B cell (primary cell): Measurements from ENCODE around the gene FBXO5. TPM values are rescaled to one million over a fixed set of nuclear protein-coding genes. Genes with fewer than 3 reads are reported as not detected.

Experiments used
- ATAC-seq: fragments of 200-7000 bp; cut with Tn5 transposase; one replicate; pipeline ENCODE4 v1.10.0; 2021; ENCODE audit warnings: low read depth, mild to moderate bottlenecking, moderate number of reproducible peaks, moderate library complexity
- CTCF ChIA-PET: fragments of 350-600 bp; sonication (Branson Sonifier 250); formaldehyde crosslinking; loops from one replicate; lab custom pipeline; 2021; ENCODE audit warnings: antibody characterized with exemption, inconsistent platforms; lab: Charles Lee
- POLR2A ChIA-PET: fragments of 350-600 bp; sonication (Branson Sonifier 250); formaldehyde crosslinking; loops from one replicate; lab custom pipeline; 2021; ENCODE audit warnings: antibody characterized with exemption; lab: Charles Lee
- DNase-seq: peaks from one replicate; pipeline ENCODE4 v3.0.0; 2013
- H2AFZ ChIP-seq: 2 replicates; pipeline ENCODE4 v1.6.1; 2012; ENCODE audit warnings: mild to moderate bottlenecking, low read depth, low read length; ENCODE audit not compliant: insufficient read depth, poor library complexity, severe bottlenecking
- H3K27ac ChIP-seq, 2 donors: 1 replicate in 1 of 2; 2 replicates in 1 of 2; pipeline ENCODE4 v1.5.1; 2012 to 2013; ENCODE audit warnings: low read length in 2 of 2, mild to moderate bottlenecking in 2 of 2, moderate library complexity in 1 of 2
- H3K27me3 ChIP-seq, 4 experiments: fragments of 200-600 bp in 1 of 4; sonication (generic) in 1 of 4; replicated peaks in 1 of 4; 1 replicate in 2 of 4; 2 replicates in 2 of 4; pipeline versions ENCODE4 v1.6.1 to v1.7.0; 2013 to 2016; ENCODE audit warnings: low read length in 3 of 4, mild to moderate bottlenecking in 2 of 4, mixed read lengths in 1 of 4, moderate library complexity in 1 of 4; ENCODE audit not compliant: insufficient read depth in 4 of 4, control insufficient read depth in 3 of 4; ENCODE audit errors: control extremely low read depth in 1 of 4
- H3K36me3 ChIP-seq, 2 experiments: replicated peaks in 1 of 2; 1 replicate in 1 of 2; 2 replicates in 1 of 2; pipeline versions ENCODE4 v1.6.1 to v1.7.1; 2013; ENCODE audit warnings: low read length in 1 of 2; ENCODE audit not compliant: insufficient read depth in 2 of 2, control insufficient read depth in 1 of 2; ENCODE audit errors: control extremely low read depth in 1 of 2, extremely low read depth in 1 of 2
- H3K4me1 ChIP-seq, 2 donors: fragments of 200-600 bp in 1 of 2; sonication (generic) in 1 of 2; 1 replicate in 1 of 2; 2 replicates in 1 of 2; pipeline versions ENCODE4 v1.5.1 to v1.6.1; 2013 to 2017; ENCODE audit warnings: low read length in 2 of 2; ENCODE audit not compliant: control insufficient read depth in 2 of 2, insufficient read depth in 2 of 2
- H3K4me2 ChIP-seq: replicated peaks from 2 replicates; pipeline ENCODE3; 2012; ENCODE audit warnings: mild to moderate bottlenecking, low read depth, low read length; ENCODE audit not compliant: poor library complexity, severe bottlenecking
- H3K4me3 ChIP-seq, 5 experiments: fragments of 200-600 bp in 1 of 5; sonication (generic) in 1 of 5; 1 replicate in 3 of 5; 2 replicates in 2 of 5; pipeline versions ENCODE4 v1.5.1 to v1.7.0; 2011 to 2016; ENCODE audit warnings: low read length in 4 of 5, mild to moderate bottlenecking in 4 of 5, low read depth in 2 of 5, control low read depth in 1 of 5, moderate library complexity in 1 of 5; ENCODE audit not compliant: insufficient read depth in 1 of 5; ENCODE audit errors: control extremely low read depth in 1 of 5, extremely low read depth in 1 of 5
- H3K79me2 ChIP-seq: fragments of 200-600 bp; sonication (generic); one replicate; pipeline ENCODE4 v1.6.0; 2016; ENCODE audit warnings: low read length; ENCODE audit not compliant: control insufficient read depth, insufficient read depth
- H3K9ac ChIP-seq: fragments of 200-600 bp; sonication (generic); 2 replicates; pipeline ENCODE4 v1.6.1; 2017; ENCODE audit warnings: mild to moderate bottlenecking, low read length, moderate library complexity
- H3K9me3 ChIP-seq, 3 donors: one replicate each; pipeline versions ENCODE4 v1.6.1 to v1.7.1; 2013; ENCODE audit warnings: low read length in 2 of 3; ENCODE audit not compliant: control insufficient read depth in 2 of 3, insufficient read depth in 1 of 3; ENCODE audit errors: control extremely low read depth in 1 of 3
- H4K20me1 ChIP-seq: 2 replicates; pipeline ENCODE4 v1.6.0; 2012; ENCODE audit warnings: mild to moderate bottlenecking, low read length; ENCODE audit not compliant: insufficient read depth, control insufficient read depth, poor library complexity, severe bottlenecking
- H3K27ac Mint-ChIP-seq: one replicate; pipeline ENCODE4 v1.8.0; 2021; ENCODE audit warnings: mixed read lengths
- H3K27me3 Mint-ChIP-seq: one replicate; pipeline ENCODE4 v1.8.0; 2021; ENCODE audit warnings: mixed read lengths
- H3K4me1 Mint-ChIP-seq: one replicate; pipeline ENCODE4 v1.8.0; 2021; ENCODE audit warnings: mixed read lengths
- H3K4me3 Mint-ChIP-seq: one replicate; pipeline ENCODE4 v1.8.0; 2021; ENCODE audit warnings: mixed read lengths
- H3K9me3 Mint-ChIP-seq: one replicate; pipeline ENCODE4 v1.8.0; 2022; ENCODE audit warnings: mixed read lengths; ENCODE audit not compliant: insufficient read depth
- EZH2 ChIP-seq: IDR thresholded peaks from 2 replicates; pipeline ENCODE4 v1.6.1; 2012; ENCODE audit warnings: borderline replicate concordance, low read depth, mild to moderate bottlenecking, moderate library complexity, low read length; ENCODE audit not compliant: insufficient read depth, poor library complexity, severe bottlenecking
- WGBS: methylation state at CpG from one replicate; pipeline ENCODE4 v1.1.5; 2013; ENCODE audit warnings: missing lambda C conversion rate; ENCODE audit not compliant: insufficient coverage; 5-methylcytosine and 5-hydroxymethylcytosine counted together
- intact Hi-C: fragments of 100-400 bp; cut with micrococcal nuclease; formaldehyde crosslinking; loops from one replicate; pipeline ENCODE4 v1.10.0; 2022
- polyA plus RNA-seq: library from polyadenylated mRNA; depleted of rRNA; stranded (reverse); fragments of >200 nt; gene quantifications from 2 replicates; pipeline ENCODE4 v1.2.3, GENCODE V29; 2012
- total RNA-seq, 2 donors: library from RNA; stranded (reverse); fragments of 120-200 nt in 1 of 2; gene quantifications; 1 replicate in 1 of 2; 2 replicates in 1 of 2; pipeline versions ENCODE4 v1.2.3 to v1.2.4, GENCODE V29; 2013 to 2022
- TF ChIP-seq, protein P1 (sequence below): fragments of 200-600 bp; IDR thresholded peaks from one replicate; pipeline ENCODE4 v1.8.0; 2022; ENCODE audit warnings: antibody characterized with exemption, mild to moderate bottlenecking

The FBXO5 gene
- total and polyA plus RNA-seq, 2 donors (not counting 1 experiment from before 2014, with no cell fraction given) = 3.9 to 14.6 TPM

DNA sequence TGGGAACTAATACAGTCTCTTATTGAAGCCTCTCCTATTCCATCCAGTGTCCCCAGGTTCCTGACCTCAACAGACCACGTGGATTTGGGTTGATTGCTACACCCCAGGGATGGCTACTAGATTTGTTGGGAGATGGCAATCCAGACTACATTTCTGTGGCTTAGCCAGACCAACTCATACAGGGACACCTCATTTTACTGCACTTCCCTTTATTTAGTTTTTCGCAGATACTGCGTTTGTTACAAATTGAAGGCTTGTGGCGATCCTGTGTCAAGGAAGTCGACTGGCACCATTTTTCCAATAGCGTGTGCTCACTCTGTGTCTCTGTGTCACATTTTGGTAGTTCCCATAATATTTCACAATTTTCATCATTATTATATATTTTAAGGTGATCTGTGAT, 30.0 kb upstream of the FBXO5 start:
- Histone ChIP-seq H3K4me3 (no peak overlapping the region), H3K27ac (no peak overlapping the region), H2AFZ (no peak overlapping the region), H3K79me2 (no peaks in the 10 kb centered on the region), H4K20me1 (no peaks in the 10 kb centered on the region), H3K4me1 (no peaks in the 10 kb centered on the region), H3K27me3 (no peaks in the 10 kb centered on the region), H3K9ac (no peak overlapping the region), H3K9me3 (no peaks in the 10 kb centered on the region), H3K36me3 (no peaks in the 10 kb centered on the region), H3K4me2 (no peak overlapping the region)
- Mint-ChIP-seq H3K4me1 (no peaks in the 10 kb centered on the region), H3K27ac (no peak overlapping the region), H3K4me3 (no peak overlapping the region), H3K27me3 (peaks cover 14% of the 10 kb centered on the region), H3K9me3 (no peaks in the 10 kb centered on the region)
- ChIA-PET CTCF (no interaction called here), POLR2A (no interaction called here)
- intact Hi-C loops = no loop called here
- DNase-seq (no peak), ATAC-seq (no peak)
- WGBS = 94% methylated on average over 3 of the region's 6 CpGs
- TF ChIP-seq EZH2 = no peak
- TF ChIP-seq, protein P1, sequence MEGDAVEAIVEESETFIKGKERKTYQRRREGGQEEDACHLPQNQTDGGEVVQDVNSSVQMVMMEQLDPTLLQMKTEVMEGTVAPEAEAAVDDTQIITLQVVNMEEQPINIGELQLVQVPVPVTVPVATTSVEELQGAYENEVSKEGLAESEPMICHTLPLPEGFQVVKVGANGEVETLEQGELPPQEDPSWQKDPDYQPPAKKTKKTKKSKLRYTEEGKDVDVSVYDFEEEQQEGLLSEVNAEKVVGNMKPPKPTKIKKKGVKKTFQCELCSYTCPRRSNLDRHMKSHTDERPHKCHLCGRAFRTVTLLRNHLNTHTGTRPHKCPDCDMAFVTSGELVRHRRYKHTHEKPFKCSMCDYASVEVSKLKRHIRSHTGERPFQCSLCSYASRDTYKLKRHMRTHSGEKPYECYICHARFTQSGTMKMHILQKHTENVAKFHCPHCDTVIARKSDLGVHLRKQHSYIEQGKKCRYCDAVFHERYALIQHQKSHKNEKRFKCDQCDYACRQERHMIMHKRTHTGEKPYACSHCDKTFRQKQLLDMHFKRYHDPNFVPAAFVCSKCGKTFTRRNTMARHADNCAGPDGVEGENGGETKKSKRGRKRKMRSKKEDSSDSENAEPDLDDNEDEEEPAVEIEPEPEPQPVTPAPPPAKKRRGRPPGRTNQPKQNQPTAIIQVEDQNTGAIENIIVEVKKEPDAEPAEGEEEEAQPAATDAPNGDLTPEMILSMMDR = no peak

DNA sequence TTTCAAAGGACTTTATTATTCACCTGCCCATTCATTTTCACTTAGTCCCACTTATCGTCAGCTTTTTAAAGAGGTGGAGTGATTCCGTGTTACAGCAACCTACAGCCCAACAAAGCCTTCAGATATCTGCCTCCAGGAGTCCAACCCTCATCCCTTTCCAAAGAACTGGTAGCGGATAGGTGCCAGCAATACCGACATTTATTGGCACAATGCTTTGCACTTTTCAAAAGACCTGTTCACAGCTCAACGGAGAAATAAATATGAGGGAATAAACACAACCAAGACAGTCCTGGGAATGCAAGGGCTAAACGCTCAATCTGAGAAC, 20.5 kb upstream of the FBXO5 start:
- H3K9me3 ChIP-seq = no peaks in the 10 kb centered on the region
- 0% methylated on average over 2 of the region's 6 CpGs for WGBS
- CTCF ChIA-PET = no interaction called here
- no peaks in the 10 kb centered on the region for H3K27me3 ChIP-seq
- TF ChIP-seq EZH2 = no peak
- TF ChIP-seq, protein P1 = no peak
- peak overlapping the region; percentile 71 to 94 (median 82) for H3K4me3 ChIP-seq
- DNase-seq (no peak), ATAC-seq (no peak)
- intact Hi-C loops = loop anchor here (2.0 kb wide), 2 partner anchors 21 to 1613 kb away; partner anchors contain the start of genes FBXO5 and ZBTB2
- no peaks in the 10 kb centered on the region for H3K9me3 Mint-ChIP-seq
- peak overlapping the region; percentile 72 to 89 for H3K27ac ChIP-seq
- no peaks in the 10 kb centered on the region for H3K36me3 ChIP-seq
- peak overlapping the region; percentile 81 for H2AFZ ChIP-seq
- peaks cover 38% of the 10 kb centered on the region for H3K79me2 ChIP-seq
- peak overlapping the region; percentile 96 for H3K27ac Mint-ChIP-seq
- H4K20me1 ChIP-seq = peaks cover 12% of the 10 kb centered on the region
- H3K4me1 ChIP-seq = peaks cover 20 to 25% of the 10 kb centered on the region in 2 donors
- peak overlapping the region; percentile 100 for H3K4me3 Mint-ChIP-seq
- peaks cover 41% of the 10 kb centered on the region for H3K4me1 Mint-ChIP-seq
- no peaks in the 10 kb centered on the region for H3K27me3 Mint-ChIP-seq
- H3K4me2 ChIP-seq = peak overlapping the region; percentile 70
- H3K9ac ChIP-seq = peak overlapping the region; percentile 69
- POLR2A ChIA-PET = no interaction called here
